DOHH2 (cell line): ENCODE measurements around the gene ZSCAN5A.

Experiments
- H3F3A ChIP-seq: fragments of 200-600 bp; sonication (generic), shearing (Covaris generic); 2 replicates; pipeline ENCODE4 v1.6.0; 2016; ENCODE audit warnings: antibody characterized with exemption, mild to moderate bottlenecking; ENCODE audit not compliant: control insufficient read depth, insufficient read depth
- H3K27ac ChIP-seq: fragments of 200-600 bp; sonication (generic); 2 replicates; pipeline ENCODE4 v1.5.1; 2014; ENCODE audit warnings: low read depth, mild to moderate bottlenecking, low read length, moderate library complexity
- H3K27me3 ChIP-seq: fragments of 200-600 bp; sonication (generic); 2 replicates; pipeline ENCODE4 v1.6.1; 2014; ENCODE audit warnings: mild to moderate bottlenecking, low read length, mixed read lengths; ENCODE audit not compliant: control insufficient read depth
- H3K36me3 ChIP-seq: fragments of 200-600 bp; sonication (generic); 2 replicates; pipeline ENCODE4 v1.6.1; 2014; ENCODE audit warnings: mild to moderate bottlenecking, low read length, moderate library complexity, mixed read lengths; ENCODE audit not compliant: control insufficient read depth
- H3K4me1 ChIP-seq: fragments of 200-600 bp; sonication (generic); 2 replicates; pipeline ENCODE4 v1.6.1; 2014; ENCODE audit warnings: mild to moderate bottlenecking, low read length, mixed read lengths; ENCODE audit not compliant: control insufficient read depth
- H3K4me2 ChIP-seq: fragments of 200-600 bp; sonication (generic); 2 replicates; pipeline ENCODE4 v1.6.0; 2014; ENCODE audit warnings: mild to moderate bottlenecking, low read length, moderate library complexity
- H3K4me3 ChIP-seq: fragments of 200-600 bp; sonication (generic); 2 replicates; pipeline ENCODE4 v1.5.1; 2014; ENCODE audit warnings: mild to moderate bottlenecking, low read length, mixed read lengths
- H3K79me2 ChIP-seq: fragments of 200-600 bp; sonication (generic); 2 replicates; pipeline ENCODE4 v1.6.1; 2014; ENCODE audit warnings: mild to moderate bottlenecking, low read length, mixed read lengths; ENCODE audit not compliant: control insufficient read depth
- H3K9me2 ChIP-seq: fragments of 200-600 bp; sonication (generic); replicated peaks from 2 replicates; pipeline ENCODE4 v1.6.1; 2014; ENCODE audit warnings: mild to moderate bottlenecking, low read length, mixed read lengths; ENCODE audit not compliant: control insufficient read depth
- H3K9me3 ChIP-seq: fragments of 200-600 bp; sonication (generic); 2 replicates; pipeline ENCODE4 v1.6.1; 2014; ENCODE audit warnings: antibody characterized with exemption, low read length, mixed read lengths; ENCODE audit not compliant: control insufficient read depth, insufficient read depth
- H4K20me1 ChIP-seq: fragments of 200-600 bp; sonication (generic); 2 replicates; pipeline ENCODE4 v1.6.0; 2014; ENCODE audit warnings: low read depth, mild to moderate bottlenecking, antibody characterized with exemption, low read length, moderate library complexity; ENCODE audit not compliant: control insufficient read depth, insufficient read depth
- CTCF ChIP-seq: fragments of 200-600 bp; sonication (generic); IDR thresholded peaks from one replicate; pipeline ENCODE4 v1.5.1; 2014; ENCODE audit warnings: antibody characterized with exemption, mild to moderate bottlenecking, low read depth, low read length; ENCODE audit not compliant: poor library complexity, severe bottlenecking
- EZH2phosphoT487 ChIP-seq: fragments of 200-600 bp; sonication (generic); IDR thresholded peaks from 2 replicates; pipeline ENCODE4 v1.6.1; 2017; ENCODE audit warnings: borderline replicate concordance, mild to moderate bottlenecking, antibody characterized with exemption, low read length, moderate library complexity, mixed read lengths

The ZSCAN5A gene

GRCh38 chr19:56314381-56315076, at the start of gene ZSCAN5A:
Gene ZSCAN5A (minus strand): TSS chr19:56314839. CDS start chr19:56225046, 89,793 bp downstream.
- Histone ChIP-seq H3K9me3 (no peaks in the 10 kb centered on the region), H3K4me2 (peak within 1 kb of the TSS; percentile 93), H3K27me3 (no peaks in the 10 kb centered on the region), H3K4me1 (peaks cover 16% of the 10 kb centered on the region), H3K36me3 (peaks cover 3% of the 10 kb centered on the region; the same call in 1 of the 2 replicates), H3K4me3 (peak within 1 kb of the TSS; percentile 93), H3K27ac (peak within 1 kb of the TSS; percentile 82), H3K9me2 (no peaks in the 10 kb centered on the region), H3K79me2 (peaks cover 6% of the 10 kb centered on the region), H3F3A (no peaks in the 10 kb centered on the region), H4K20me1 (no peaks in the 10 kb centered on the region)
- TF ChIP-seq CTCF (no peak), EZH2phosphoT487 (no peak)

- Histone ChIP-seq H3K27ac (no peak overlapping the region), H3K27me3 (no peaks in the 10 kb centered on the region), H3K79me2 (no peaks in the 10 kb centered on the region), H3K9me2 (no peaks in the 10 kb centered on the region), H3K36me3 (no peaks in the 10 kb centered on the region), H3K9me3 (no peaks in the 10 kb centered on the region), H3F3A (no peaks in the 10 kb centered on the region), H3K4me1 (no peaks in the 10 kb centered on the region), H4K20me1 (no peaks in the 10 kb centered on the region), H3K4me2 (no peak overlapping the region), H3K4me3 (no peak overlapping the region)
- no peak for TF ChIP-seq CTCF
- no peak for TF ChIP-seq EZH2phosphoT487
These were observed 46.2 kb upstream of the ZSCAN5A start for GRCh38 chr19:56360841-56361240.

GRCh38 chr19:56356944-56357343, 42.3 kb upstream of the ZSCAN5A start:
- no peaks in the 10 kb centered on the region for H3K79me2 ChIP-seq
- no peaks in the 10 kb centered on the region for H3K9me3 ChIP-seq
- no peaks in the 10 kb centered on the region for H3K9me2 ChIP-seq
- no peak overlapping the region for H3K27ac ChIP-seq
- TF ChIP-seq CTCF (no peak), EZH2phosphoT487 (no peak)
- no peaks in the 10 kb centered on the region for H4K20me1 ChIP-seq
- no peaks in the 10 kb centered on the region for H3K4me1 ChIP-seq
- H3K4me3 ChIP-seq = no peak overlapping the region
- H3K4me2 ChIP-seq = no peak overlapping the region
- H3K36me3 ChIP-seq = no peaks in the 10 kb centered on the region
- H3K27me3 ChIP-seq = no peaks in the 10 kb centered on the region
- H3F3A ChIP-seq = no peaks in the 10 kb centered on the region
